Neutrophil (primary cell): Measurements from ENCODE around the gene IGDCC3.
"Not testable (repeated sequence)": the region's sequence is repeated elsewhere in the genome, so short reads cannot be mapped to it uniquely, and the experiment has no call there.

Experiments
- H3K27ac ChIP-seq: fragments of 200-600 bp; sonication (generic); 2 replicates; pipeline ENCODE4 v1.5.1; 2016; ENCODE audit warnings: mild to moderate bottlenecking, moderate library complexity
- H3K27me3 ChIP-seq: fragments of 200-600 bp; sonication (generic); 2 replicates; pipeline ENCODE4 v1.6.0; 2016; ENCODE audit warnings: mild to moderate bottlenecking
- H3K36me3 ChIP-seq: fragments of 200-600 bp; sonication (generic); 2 replicates; pipeline ENCODE4 v1.5.1; 2017
- H3K4me1 ChIP-seq, 2 experiments: fragments of 200-600 bp in 1 of 2; sonication (generic) in 1 of 2; 1 replicate in 1 of 2; 2 replicates in 1 of 2; pipeline versions ENCODE4 v1.5.1 to v1.6.1; 2013 to 2016; ENCODE audit warnings: low read depth in 1 of 2, low read length in 1 of 2, mild to moderate bottlenecking in 1 of 2, moderate library complexity in 1 of 2; ENCODE audit not compliant: control insufficient read depth in 1 of 2, insufficient read depth in 1 of 2
- H3K4me3 ChIP-seq, 2 experiments: fragments of 200-600 bp in 1 of 2; sonication (generic) in 1 of 2; 1 replicate in 1 of 2; 2 replicates in 1 of 2; pipeline ENCODE4 v1.5.1; 2013 to 2016; ENCODE audit warnings: low read depth in 1 of 2, low read length in 1 of 2, mild to moderate bottlenecking in 1 of 2, moderate library complexity in 1 of 2
- H3K9me3 ChIP-seq: fragments of 200-600 bp; sonication (generic); 2 replicates; pipeline ENCODE4 v1.5.1; 2016
- CTCF ChIP-seq: fragments of 200-600 bp; sonication (generic); IDR thresholded peaks from 2 replicates; pipeline ENCODE4 v1.5.1; 2016; ENCODE audit warnings: antibody characterized with exemption

The IGDCC3 gene

DNA sequence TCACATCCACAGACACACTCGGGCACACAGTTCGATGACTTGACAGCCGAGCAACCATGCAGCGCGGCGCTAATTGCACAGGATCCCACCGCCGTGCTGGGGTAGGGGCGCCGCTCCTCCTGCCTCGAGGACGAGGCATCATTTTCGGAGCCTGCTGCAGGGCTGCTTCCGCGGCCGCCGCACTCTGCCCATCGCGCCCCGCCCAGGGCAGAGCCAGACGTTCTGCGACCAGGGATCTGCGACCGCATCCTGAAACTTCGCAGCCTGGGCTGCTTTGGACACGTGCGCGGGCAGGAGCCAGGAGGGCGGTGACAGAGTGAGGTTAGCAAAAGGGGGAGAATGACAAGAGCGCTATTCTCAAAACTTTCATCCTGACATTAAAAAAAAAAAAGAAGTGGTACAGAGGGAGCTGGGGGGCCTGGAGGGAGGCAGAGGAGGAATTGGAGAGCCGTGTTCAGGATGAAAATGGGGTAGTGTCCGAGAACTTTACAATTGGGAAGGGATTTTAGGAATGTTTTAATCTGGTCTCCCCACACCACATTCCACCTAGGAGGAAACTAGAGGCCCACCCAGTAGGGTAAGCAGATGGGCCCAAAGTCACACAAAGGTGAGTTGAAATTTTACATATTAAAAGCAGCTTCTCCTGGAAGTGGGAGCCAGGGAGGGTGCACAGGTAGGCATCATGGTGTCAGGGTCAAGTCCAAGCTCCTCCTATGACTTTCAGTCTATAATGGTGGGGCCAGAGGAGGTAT lies 15.9 kb downstream of the IGDCC3 start:
- TF ChIP-seq CTCF: no peak
- H3K27me3 ChIP-seq: peaks cover 89% of the 10 kb centered on the region
- H3K4me3 ChIP-seq: no peak overlapping the region
- H3K9me3 ChIP-seq: no peaks in the 10 kb centered on the region
- no peaks in the 10 kb centered on the region for H3K36me3 ChIP-seq
- H3K4me1 ChIP-seq: no peaks in the 10 kb centered on the region
- H3K27ac ChIP-seq: no peak overlapping the region

GRCh38 chr15:65360506-65360905 lies 17.3 kb downstream of the IGDCC3 start:
- H3K4me1 ChIP-seq: no peaks in the 10 kb centered on the region
- no peaks in the 10 kb centered on the region for H3K36me3 ChIP-seq
- H3K27me3 ChIP-seq: peaks cover 98% of the 10 kb centered on the region
- no peak overlapping the region for H3K4me3 ChIP-seq
- H3K9me3 ChIP-seq: no peaks in the 10 kb centered on the region
- H3K27ac ChIP-seq: no peak overlapping the region
- no peak for TF ChIP-seq CTCF

DNA sequence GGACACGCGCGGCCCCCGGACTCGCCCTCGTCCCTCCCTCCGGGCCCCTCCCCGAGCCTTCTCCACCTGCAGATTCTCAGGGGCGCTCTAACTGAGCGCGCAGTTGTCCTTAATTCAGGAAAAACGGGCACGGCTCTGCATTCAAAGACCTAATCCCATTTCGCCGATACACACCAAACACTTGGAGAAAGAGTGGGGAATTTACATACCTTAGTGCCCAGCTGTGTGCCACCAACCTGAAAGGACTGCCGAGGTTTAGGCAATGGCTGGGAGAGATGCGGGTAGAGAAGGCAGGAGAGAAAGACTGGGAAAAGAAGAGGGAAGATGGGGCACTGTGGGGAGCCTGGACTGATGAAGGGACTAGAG lies 21.8 kb downstream of the IGDCC3 start:
- H3K4me1 ChIP-seq: no peaks in the 10 kb centered on the region
- no peaks in the 10 kb centered on the region for H3K36me3 ChIP-seq
- TF ChIP-seq CTCF: no peak
- no peaks in the 10 kb centered on the region for H3K9me3 ChIP-seq
- H3K27ac ChIP-seq: no peak overlapping the region
- peaks cover 100% of the 10 kb centered on the region for H3K27me3 ChIP-seq
- no peak overlapping the region for H3K4me3 ChIP-seq

DNA sequence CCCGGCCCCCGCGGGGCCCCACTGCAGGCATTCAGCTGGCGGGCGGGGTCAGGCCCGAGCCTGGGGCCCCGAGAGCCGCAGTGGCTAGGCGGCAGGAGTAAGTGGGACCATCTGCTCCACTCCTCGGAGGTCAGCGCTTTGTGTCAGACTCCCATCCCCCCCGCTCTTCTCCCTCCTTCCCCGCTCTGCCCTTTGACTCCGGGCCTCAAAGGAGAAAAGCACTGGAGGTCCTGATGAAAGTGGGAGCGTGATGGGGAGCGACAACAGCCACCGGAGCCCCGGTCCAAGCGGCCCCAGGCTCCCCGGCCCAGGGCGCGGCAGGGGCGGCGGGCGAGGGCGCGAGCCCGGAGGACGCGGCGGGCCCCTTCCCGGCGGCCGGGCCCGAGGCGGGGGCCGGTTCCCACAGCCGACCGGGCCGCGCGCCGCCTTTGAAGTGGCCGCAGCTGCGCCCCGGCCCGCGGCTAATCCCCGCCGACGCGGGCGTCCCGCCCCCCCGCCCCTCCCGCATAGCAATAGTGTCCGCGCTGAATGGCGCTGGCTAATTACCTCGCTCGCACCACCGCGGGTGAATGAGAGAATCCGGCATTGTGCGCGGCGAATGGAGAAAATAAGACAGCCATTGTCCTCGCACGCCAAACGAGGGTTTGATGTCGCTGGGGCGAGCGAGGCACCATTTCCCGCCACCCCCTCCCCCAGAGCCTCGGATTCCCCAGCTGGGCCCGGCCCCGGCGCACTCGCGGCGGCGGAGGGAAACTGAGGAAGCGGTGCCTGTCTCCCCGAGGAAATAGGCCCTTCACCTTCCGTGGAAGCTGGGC lies 22.4 kb downstream of the IGDCC3 start:
- no peak overlapping the region for H3K4me3 ChIP-seq

DNA sequence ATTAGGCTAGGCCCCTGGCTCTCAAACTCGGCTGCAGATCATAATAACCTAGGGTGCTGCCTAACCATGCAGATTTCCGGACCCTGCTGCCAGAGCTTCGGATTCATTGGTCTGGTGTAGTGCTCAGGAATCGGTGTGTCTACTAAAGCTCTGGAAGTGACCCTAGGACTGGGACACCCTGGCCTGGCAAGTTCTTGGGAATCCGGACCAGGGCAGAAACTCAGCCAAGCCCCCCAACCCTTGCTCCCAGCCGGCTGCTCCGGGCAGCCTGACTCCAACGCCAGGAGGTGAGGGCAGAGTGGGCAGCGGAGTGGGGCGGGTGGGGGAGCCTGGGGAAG lies 23.0 kb downstream of the IGDCC3 start:
- no peak overlapping the region for H3K27ac ChIP-seq
- H3K27me3 ChIP-seq: peaks cover 98% of the 10 kb centered on the region

More for the DNA sequence above, 22.4 kb downstream of the IGDCC3 start:
- Histone ChIP-seq H3K27ac (no peak overlapping the region), H3K9me3 (no peaks in the 10 kb centered on the region), H3K27me3 (peaks cover 100% of the 10 kb centered on the region), H3K4me1 (no peaks in the 10 kb centered on the region), H3K36me3 (no peaks in the 10 kb centered on the region)
- TF ChIP-seq CTCF: no peak

DNA sequence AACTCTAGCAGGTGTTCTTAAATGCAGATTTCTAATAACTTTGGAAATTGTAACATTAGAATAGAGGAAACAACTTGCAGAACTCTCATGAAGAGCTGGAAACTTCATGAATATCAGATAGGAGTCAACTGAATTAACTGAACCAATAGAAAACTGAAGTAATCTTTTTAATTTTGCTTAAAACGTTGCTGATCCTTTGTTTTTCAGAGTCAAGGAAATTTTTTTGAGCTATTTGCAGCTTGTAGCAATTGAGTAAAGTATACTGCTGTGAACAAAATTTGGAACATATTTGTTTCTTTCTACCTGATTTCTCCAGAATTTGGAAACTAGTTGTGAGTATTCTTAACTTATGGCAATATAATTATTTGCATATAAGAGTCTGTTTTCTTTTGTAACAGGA lies 25.8 kb downstream of the IGDCC3 start:
- H3K36me3 ChIP-seq, H3K4me1 ChIP-seq, H3K9me3 ChIP-seq, H3K4me3 ChIP-seq, H3K27ac ChIP-seq: not testable (repeated sequence)
- peaks cover 88% of the 10 kb centered on the region for H3K27me3 ChIP-seq

More for the DNA sequence above, 23.0 kb downstream of the IGDCC3 start:
- Histone ChIP-seq H3K4me3 (no peak overlapping the region), H3K4me1 (no peaks in the 10 kb centered on the region), H3K9me3 (no peaks in the 10 kb centered on the region), H3K36me3 (no peaks in the 10 kb centered on the region)
- TF ChIP-seq CTCF: no peak
